ENCODE data around the gene GDNF.
"Not testable (repeated sequence)": the region's sequence is repeated elsewhere in the genome, so short reads cannot be mapped to it uniquely, and the experiment has no call there.

Gene GDNF

GRCh38 chr5:37839407-37840052 is at the start of gene GDNF:
TSS of gene GDNF (minus strand) at chr5:37840041. CDS start at chr5:37834796, 5,245 bp downstream.
- DNase-seq = no peak

- no peak for DNase-seq
Measured at GRCh38 chr5:37888476-37888875, 48.6 kb upstream of the GDNF start.

- DNase-seq = no peak
Measured at GRCh38 chr5:37886242-37886905, 46.5 kb upstream of the GDNF start.

- DNase-seq = no peak
Measured at GRCh38 chr5:37882636-37883035, 42.8 kb upstream of the GDNF start.

GRCh38 chr5:37881359-37881758 is 41.5 kb upstream of the GDNF start:
- no peak for DNase-seq

- DNase-seq = no peak
Measured at GRCh38 chr5:37876943-37877342, 37.1 kb upstream of the GDNF start.

- DNase-seq = no peak
Measured at GRCh38 chr5:37876245-37876644, 36.4 kb upstream of the GDNF start.

- no peak for DNase-seq
Measured at GRCh38 chr5:37875051-37875787, 35.4 kb upstream of the GDNF start.

GRCh38 chr5:37873988-37874387 is 34.1 kb upstream of the GDNF start:
- DNase-seq = no peak

GRCh38 chr5:37871023-37871815 is 31.4 kb upstream of the GDNF start:
- no peak for DNase-seq

GRCh38 chr5:37869216-37869615 is 29.4 kb upstream of the GDNF start:
- no peak for DNase-seq

GRCh38 chr5:37867654-37868053 is 27.8 kb upstream of the GDNF start:
- no peak for DNase-seq

- not testable (repeated sequence) for DNase-seq
Measured at GRCh38 chr5:37862907-37863306, 23.1 kb upstream of the GDNF start.

- no peak for DNase-seq
Measured at GRCh38 chr5:37860206-37860605, 20.4 kb upstream of the GDNF start.

GRCh38 chr5:37859805-37860204 is 20.0 kb upstream of the GDNF start:
- DNase-seq = no peak

GRCh38 chr5:37858250-37858649 is 18.4 kb upstream of the GDNF start:
- no peak for DNase-seq

- DNase-seq = no peak
Measured at GRCh38 chr5:37857696-37858095, 17.9 kb upstream of the GDNF start.

GRCh38 chr5:37855438-37855837 is 15.6 kb upstream of the GDNF start:
- DNase-seq = no peak

GRCh38 chr5:37851305-37851704 is 11.5 kb upstream of the GDNF start:
- DNase-seq = no peak

- DNase-seq = no peak
Measured at GRCh38 chr5:37850226-37850865, 10.5 kb upstream of the GDNF start.

- no peak for DNase-seq
Measured at GRCh38 chr5:37849641-37850040, 9.8 kb upstream of the GDNF start.

- no peak for DNase-seq
Measured at GRCh38 chr5:37847978-37848425, 8.2 kb upstream of the GDNF start.

Measured in activated naive CD4-positive, alpha-beta T cell treated with anti-CD3 and anti-CD28 coated beads, Interleukin-2, amount 50 U/mL, for 16 hours (primary cell).